Left kidney (tissue), 2 donors: ENCODE data around the gene SEC14L1. TPM values are rescaled to one million over a fixed set of nuclear protein-coding genes. Genes with fewer than 3 reads are reported as not detected.

Experiments used
- DNase-seq: peaks from one replicate; pipeline ENCODE4 v3.0.0-alpha.2; 2013
- polyA plus RNA-seq: library from polyadenylated mRNA; unstranded; fragments of 120-200 nt; gene quantifications from one replicate; pipeline ENCODE4 v1.2.1, GENCODE V29; 2013; ENCODE audit not compliant: insufficient read length

The SEC14L1 gene
- polyA plus RNA-seq, 1 donor, result 97.3 TPM

DNA sequence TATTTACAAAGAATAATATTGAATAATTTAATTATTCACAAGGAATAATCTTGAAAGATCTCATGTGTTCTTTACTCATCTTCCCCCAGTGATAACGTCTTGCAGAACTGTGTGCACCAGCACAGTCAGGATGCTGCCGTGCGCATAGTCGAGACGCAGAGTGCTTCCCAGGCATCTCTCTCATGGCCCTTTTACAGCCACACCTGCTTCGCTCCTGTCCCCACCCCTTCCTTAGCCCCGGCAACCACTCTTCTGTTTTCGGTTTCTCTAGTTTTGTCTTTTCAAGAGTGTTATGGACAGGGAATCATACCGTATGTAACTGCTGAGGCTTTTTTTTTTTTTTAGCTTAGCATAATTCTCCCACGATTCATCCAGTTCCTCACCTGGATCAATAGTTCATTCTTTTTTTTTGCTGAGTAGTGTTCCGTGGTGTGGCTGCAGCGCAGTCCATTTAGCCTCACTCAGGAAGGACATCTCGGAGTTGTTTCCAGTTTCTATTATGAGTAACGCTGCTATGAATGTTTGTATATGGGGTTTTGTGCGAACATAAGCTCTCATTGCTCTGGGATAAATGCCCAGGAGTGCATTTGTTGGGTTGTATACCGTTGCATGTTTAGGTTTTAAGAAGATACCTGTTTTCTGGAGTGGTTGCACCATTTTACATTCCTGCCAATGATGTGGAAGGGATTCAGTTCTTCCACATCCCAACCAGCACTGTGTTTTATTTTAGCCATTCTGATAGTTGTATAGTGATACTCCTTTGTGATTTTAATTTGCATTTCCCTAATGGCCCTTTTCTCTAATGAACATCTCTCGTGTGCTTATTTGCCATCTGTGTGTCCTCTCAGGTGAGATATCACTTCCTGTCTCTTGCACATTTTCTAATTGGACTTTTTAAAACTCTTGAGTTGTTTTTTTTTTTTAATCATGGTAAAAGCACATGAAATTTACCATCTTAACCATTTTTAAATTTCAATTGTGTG lies 47.6 kb downstream of the SEC14L1 start:
- no peak for DNase-seq

- no peak for DNase-seq
Measured at GRCh38 chr17:77189148-77189547, 48.4 kb downstream of the SEC14L1 start.

DNA sequence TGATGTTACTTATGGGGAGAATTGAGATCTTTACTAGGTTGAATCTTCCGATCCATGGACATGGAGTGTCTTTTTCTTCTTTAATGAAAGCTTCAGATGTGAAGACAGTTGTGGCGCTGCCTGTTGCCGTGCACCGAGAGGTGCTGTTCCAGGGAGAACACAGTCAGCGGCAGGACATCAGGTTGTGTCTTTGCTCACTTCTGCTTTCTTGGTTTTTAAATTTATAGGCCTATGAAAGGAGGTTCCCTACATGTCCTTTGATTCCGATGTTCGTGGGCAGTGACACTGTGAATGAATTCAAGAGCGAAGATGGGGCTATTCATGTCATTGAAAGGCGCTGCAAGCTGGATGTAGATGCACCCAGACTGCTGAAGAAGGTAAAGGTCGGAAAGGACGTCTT lies 49.8 kb downstream of the SEC14L1 start:
- DNase-seq, result no peak

- DNase-seq, result no peak
Measured at GRCh38 chr17:77191244-77191643, 50.5 kb downstream of the SEC14L1 start.

- no peak for DNase-seq
Measured at GRCh38 chr17:77193653-77194052, 52.9 kb downstream of the SEC14L1 start.

GRCh38 chr17:77194179-77194578 lies 53.4 kb downstream of the SEC14L1 start:
- no peak for DNase-seq

DNA sequence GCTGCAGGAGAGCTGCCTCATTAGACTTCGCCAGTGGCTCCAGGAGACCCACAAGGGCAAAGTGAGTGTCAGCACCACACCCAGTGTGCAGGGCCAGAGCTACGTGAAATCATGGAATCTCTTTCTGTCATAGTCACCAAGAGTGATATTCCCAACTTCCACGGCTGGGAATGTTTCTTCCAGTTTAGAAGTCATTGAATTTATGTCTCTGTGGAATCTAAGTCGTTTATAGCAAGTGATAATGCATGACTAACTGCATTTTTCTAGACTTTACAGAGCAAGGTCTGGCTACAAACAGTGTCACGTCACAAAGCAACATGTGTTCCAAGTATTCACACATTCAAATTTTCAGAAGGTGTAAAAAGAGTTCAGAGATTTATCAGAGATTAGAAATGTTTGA lies 55.5 kb downstream of the SEC14L1 start:
- DNase-seq, result no peak

GRCh38 chr17:77197115-77197514 lies 56.3 kb downstream of the SEC14L1 start:
- no peak for DNase-seq

GRCh38 chr17:77200711-77201110 lies 59.9 kb downstream of the SEC14L1 start:
- DNase-seq, result no peak

- DNase-seq, result no peak
Measured at GRCh38 chr17:77203436-77203835, 62.7 kb downstream of the SEC14L1 start.

DNA sequence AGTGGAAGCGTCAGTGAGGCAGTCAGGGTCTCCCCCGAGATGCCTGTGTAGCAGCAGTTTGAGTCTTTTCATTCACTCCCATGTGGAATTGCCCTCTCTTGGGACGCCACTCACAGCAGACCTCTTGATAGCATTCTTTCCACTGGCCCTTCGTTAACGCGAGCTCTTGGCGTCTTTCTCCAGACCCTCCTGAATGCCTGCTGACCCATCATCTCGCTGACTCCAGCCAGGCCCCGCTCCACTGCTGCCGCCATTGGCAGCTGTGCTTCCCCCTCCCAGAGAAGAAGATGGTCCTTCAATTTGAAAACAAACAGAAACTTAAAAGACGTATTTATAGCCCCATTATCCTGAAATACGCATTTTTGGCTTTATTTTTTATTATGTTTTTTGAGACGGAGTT lies 63.1 kb downstream of the SEC14L1 start:
- no peak for DNase-seq

DNA sequence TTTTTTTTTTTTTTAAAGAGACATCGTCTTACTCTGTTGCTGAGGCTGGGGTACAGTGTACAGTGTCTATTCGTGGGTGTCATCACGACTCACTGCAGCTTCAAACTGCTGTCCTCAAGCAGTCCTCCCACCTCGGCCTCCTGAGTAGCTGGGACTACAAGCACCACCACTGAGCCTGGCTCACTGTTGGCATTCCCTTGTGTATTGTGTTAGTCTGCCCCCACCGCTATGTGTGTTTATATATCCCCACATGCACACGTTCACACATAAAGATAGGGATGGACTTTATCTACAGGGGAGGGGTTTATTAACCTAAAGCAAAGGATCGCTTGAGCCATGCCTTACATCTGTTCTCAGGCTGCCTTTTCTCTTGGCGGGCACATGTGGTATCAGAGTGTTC lies 63.8 kb downstream of the SEC14L1 start:
- DNase-seq, result no peak

DNA sequence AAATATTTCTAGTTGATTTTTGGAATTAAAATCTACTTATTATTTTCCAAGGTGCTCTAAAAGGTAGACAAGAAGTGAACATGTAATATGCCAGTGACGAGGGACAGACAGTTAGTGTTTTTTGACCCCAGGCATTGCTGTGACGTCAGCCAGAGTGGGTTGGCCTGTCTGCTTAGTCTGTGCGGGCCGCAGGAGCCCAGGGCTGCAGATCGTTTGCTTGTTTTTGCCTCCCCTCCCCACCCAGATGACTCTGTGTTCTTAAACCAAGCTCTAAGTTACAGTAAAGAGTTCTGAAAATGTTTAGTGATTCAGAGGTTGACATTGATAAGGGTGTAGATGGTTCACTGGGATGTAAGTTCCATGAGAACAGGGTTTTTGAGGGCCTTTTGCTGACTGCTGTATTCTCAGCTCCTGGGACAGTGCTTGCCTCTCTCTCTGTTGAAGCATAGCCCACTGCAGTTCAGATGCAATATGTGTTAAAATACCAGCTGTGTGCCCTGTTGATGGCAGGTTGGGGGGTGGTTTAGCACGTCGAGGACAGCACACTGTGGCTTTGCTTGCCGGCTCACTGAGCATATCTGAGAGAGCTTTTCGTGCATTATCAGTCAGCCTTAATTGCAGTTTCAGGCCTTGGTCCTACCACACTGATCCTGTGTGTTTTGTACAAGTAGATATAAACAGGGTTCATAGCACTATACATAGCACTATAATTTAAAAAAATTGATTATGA lies 64.8 kb downstream of the SEC14L1 start:
- no peak for DNase-seq

- no peak for DNase-seq
Measured at GRCh38 chr17:77206158-77206956, 65.6 kb downstream of the SEC14L1 start.

- no peak for DNase-seq
Measured at GRCh38 chr17:77207689-77208216, 67.0 kb downstream of the SEC14L1 start.

GRCh38 chr17:77208217-77208808 lies 67.5 kb downstream of the SEC14L1 start:
- DNase-seq, result no peak

DNA sequence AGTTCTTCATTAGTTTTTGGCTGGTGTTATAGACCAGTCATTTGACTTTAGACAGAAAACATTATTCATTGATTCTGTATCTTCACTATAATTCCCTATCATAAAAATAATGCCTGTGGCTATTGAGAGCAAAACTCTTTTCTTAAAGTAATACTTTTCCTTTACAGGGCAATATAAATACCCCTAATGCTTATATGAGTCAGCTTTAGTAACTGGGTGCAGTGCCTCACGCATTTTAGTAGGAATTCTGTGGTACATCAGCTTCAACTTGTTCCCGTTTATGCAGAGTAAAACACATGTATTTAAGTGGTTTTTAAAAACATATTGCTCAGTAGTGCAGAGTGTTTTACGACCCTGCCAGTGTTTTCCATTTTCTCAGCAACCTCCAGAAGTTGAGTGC lies 68.1 kb downstream of the SEC14L1 start:
- no peak for DNase-seq

- DNase-seq, result no peak
Measured at GRCh38 chr17:77209330-77209748, 68.6 kb downstream of the SEC14L1 start.

GRCh38 chr17:77210331-77210730 lies 69.6 kb downstream of the SEC14L1 start:
- no peak for DNase-seq

DNA sequence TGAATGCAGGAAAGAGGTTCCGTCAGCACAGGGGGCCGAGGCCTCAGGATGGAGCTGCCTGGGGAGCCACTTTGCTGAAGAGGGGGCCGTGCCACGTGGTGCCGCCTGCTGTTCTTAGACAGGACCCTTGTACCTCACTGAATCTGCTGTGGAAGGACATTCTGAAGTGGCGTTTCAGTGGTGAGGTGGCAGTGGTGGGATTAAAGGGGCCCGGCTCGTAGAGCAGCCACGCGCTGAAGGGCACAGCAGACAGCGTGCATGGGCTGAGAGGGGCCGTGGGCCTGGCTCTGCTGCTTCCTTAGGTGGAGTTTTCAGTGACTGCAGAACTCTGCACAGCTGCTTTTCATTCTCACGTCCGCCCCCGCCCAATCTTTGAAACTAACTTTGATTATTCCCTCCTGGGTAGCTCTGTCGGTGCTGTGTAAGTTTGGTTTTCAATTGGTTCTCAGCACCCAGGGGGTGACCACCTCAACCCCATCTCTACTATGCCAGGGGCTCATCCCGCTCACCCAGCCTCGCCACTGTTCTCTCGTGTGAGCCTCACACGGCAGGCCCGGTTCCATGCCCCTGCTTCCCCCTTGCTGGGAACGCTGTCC lies 70.3 kb downstream of the SEC14L1 start:
- DNase-seq, result no peak

DNA sequence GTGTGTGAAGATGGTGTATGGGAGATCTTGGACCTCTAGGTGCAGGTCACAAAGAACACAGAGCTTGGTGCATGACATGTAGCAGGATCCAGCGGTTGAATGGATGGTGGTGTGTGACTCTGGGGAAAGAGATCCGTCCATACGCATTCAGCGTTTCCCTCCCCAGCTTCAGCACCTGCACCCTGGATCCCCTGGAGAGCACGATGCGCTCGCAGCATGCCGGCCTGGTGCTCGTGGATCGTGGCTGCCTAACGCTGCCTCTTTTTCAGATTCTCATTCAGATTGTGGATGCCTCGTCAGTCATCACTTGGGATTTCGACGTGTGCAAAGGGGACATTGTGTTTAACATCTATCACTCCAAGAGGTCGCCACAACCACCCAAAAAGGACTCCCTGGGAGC lies 70.9 kb downstream of the SEC14L1 start:
- no peak for DNase-seq
